GM06990 (cell line): Measurements from ENCODE around the gene AFAP1L1.

Experiments used
- DNase-seq: peaks from one replicate; pipeline ENCODE4 v3.0.0-alpha.2; 2011; ENCODE audit not compliant: insufficient read length; ENCODE audit errors: extremely low read depth
- H3K27me3 ChIP-seq: replicated peaks from 2 replicates; pipeline ENCODE4 v1.6.0; 2011; ENCODE audit warnings: low read length; ENCODE audit not compliant: control insufficient read depth, insufficient read depth
- H3K36me3 ChIP-seq: 2 replicates; pipeline ENCODE4 v1.5.1; 2011; ENCODE audit warnings: low read length; ENCODE audit not compliant: control insufficient read depth, insufficient read depth
- H3K4me3 ChIP-seq: replicated peaks from 2 replicates; pipeline ENCODE4 v1.5.1; 2011; ENCODE audit warnings: low read depth, mild to moderate bottlenecking, control low read depth, low read length
- TF ChIP-seq, protein P1 (sequence below): IDR thresholded peaks from 2 replicates; pipeline ENCODE4 v1.5.1; 2011; ENCODE audit warnings: low read length, control low read depth, mild to moderate bottlenecking, inconsistent platforms; ENCODE audit not compliant: insufficient read depth, poor library complexity, severe bottlenecking

AFAP1L1 gene

DNA sequence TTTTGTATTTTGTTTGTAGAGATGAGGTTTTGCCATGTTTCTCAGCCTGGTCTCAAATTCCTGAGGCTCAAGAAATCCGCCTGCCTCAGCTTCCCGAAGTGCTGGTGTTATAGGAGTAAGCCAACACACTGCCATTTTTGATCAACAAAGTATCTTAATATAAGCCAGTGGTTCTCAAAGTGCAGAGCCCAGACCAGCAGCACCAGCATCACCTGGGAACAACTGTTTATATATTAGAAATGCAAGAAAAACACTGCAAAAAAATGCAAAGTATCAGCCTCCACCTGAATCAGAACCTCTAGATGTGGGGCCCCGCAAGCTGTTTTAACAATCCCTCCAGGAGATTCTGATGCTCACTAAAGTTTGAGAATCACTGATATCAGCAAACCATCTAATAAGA, 101.3 kb downstream of the AFAP1L1 start:
- TF ChIP-seq, protein P1, sequence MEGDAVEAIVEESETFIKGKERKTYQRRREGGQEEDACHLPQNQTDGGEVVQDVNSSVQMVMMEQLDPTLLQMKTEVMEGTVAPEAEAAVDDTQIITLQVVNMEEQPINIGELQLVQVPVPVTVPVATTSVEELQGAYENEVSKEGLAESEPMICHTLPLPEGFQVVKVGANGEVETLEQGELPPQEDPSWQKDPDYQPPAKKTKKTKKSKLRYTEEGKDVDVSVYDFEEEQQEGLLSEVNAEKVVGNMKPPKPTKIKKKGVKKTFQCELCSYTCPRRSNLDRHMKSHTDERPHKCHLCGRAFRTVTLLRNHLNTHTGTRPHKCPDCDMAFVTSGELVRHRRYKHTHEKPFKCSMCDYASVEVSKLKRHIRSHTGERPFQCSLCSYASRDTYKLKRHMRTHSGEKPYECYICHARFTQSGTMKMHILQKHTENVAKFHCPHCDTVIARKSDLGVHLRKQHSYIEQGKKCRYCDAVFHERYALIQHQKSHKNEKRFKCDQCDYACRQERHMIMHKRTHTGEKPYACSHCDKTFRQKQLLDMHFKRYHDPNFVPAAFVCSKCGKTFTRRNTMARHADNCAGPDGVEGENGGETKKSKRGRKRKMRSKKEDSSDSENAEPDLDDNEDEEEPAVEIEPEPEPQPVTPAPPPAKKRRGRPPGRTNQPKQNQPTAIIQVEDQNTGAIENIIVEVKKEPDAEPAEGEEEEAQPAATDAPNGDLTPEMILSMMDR: no peak
- no peaks in the 10 kb centered on the region for H3K27me3 ChIP-seq
- H3K36me3 ChIP-seq: no peaks in the 10 kb centered on the region; the same call in 1 of the 2 replicates
- DNase-seq: no peak
- H3K4me3 ChIP-seq: no peak overlapping the region

DNA sequence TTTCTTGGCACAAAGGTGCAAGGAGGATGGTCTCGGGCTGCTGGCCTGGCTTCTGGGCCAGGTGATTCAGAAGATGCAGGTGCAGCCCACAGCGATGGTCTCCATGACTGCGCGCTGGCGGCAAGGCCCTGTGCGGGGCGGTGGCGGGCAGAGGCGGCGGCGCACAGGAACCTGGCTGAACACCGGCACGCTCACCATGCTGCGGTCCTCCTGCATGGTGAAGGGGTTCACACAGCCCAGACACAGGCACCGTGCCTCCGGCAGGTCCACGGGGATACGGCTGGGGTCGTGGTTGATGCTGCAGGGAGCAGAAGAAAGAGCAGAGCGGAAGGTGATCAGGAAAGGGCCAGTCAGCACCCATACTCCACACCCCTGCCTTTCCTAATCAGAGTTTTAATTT, 102.6 kb downstream of the AFAP1L1 start:
- no peaks in the 10 kb centered on the region for H3K36me3 ChIP-seq
- TF ChIP-seq, protein P1: no peak

DNA sequence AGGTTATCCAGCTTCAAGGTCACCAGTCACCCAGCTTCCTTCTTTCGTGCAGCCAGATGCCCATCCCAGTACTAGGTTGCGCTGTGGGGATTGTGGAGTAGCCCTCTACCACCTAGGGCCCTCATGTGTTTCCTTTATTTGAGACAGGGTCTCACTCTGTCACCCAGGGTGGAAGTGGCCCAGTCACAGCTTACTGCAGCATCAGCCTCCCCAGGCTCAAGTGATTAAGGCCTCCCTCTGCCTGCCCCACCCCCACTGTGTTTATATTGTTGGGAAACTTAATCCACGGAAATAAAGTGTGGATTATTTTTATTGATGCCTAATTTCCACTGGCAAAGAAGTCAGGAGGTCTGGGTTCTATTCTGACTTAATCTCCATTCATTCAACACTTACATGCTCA, 103.1 kb downstream of the AFAP1L1 start:
- Histone ChIP-seq H3K36me3 (no peaks in the 10 kb centered on the region), H3K27me3 (no peaks in the 10 kb centered on the region; the same call in 1 of the 2 replicates), H3K4me3 (no peak overlapping the region)
- no peak for DNase-seq
- TF ChIP-seq, protein P1: no peak

More for the DNA sequence above, 102.6 kb downstream of the AFAP1L1 start:
- no peaks in the 10 kb centered on the region; the same call in 1 of the 2 replicates for H3K27me3 ChIP-seq
- no peak overlapping the region for H3K4me3 ChIP-seq
- no peak for DNase-seq

DNA sequence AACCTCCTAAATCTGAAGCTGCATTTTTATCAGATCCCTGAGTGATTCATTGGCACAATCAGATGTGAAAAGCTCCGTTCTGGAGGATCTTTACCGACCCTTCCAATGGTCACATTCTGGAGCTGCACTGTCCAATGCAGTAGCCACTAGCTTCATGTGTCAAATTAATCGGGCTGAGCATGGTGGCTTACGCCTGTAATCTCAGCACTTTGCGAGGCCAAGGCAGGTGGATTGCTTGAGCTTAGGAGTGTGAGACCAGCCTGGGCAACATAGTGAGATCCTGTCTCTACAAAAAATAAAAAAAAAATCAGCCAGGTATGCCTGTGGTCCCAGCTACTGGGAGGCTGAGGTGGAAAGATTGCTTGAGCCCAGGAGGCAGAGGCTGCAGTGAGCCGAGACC, 103.8 kb downstream of the AFAP1L1 start:
- Histone ChIP-seq H3K4me3 (no peak overlapping the region), H3K27me3 (no peaks in the 10 kb centered on the region; the same call in 1 of the 2 replicates), H3K36me3 (no peaks in the 10 kb centered on the region)
- TF ChIP-seq, protein P1: no peak
- no peak for DNase-seq

DNA sequence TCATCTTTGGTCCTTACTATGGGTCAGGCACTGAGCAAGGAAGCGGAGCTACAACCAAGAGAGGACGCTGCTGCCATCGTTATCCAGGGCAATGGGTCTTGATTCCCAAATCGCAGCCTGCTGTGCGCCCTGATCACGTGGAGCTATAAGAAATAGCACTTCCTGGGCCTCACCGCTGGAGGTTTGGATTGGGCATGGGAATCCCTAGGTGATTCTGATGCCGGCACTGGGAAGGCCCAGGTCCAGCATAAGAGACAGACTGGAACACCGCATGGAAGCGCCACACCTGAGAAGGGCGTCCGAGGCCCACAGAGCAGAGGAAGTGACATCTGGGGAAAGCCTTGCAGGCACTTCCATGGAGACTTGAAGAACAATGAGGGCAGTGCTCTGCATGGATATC, 104.4 kb downstream of the AFAP1L1 start:
- no peak for DNase-seq
- Histone ChIP-seq H3K36me3 (no peaks in the 10 kb centered on the region), H3K27me3 (no peaks in the 10 kb centered on the region; the same call in 1 of the 2 replicates), H3K4me3 (no peak overlapping the region)
- TF ChIP-seq, protein P1: no peak
